PFSK-1 (cell line): ENCODE data around the gene FAM229A.

Source experiments
- FOXP2 ChIP-seq: optimal IDR thresholded peaks from 2 replicates; pipeline ENCODE3; 2011; ENCODE audit warnings: borderline replicate concordance, control low read depth, inconsistent platforms; ENCODE audit not compliant: insufficient read depth; ENCODE audit errors: extremely low read length, extremely low read depth
- POLR2AphosphoS5 ChIP-seq: IDR thresholded peaks from 2 replicates; pipeline ENCODE4 v1.6.1; 2012; ENCODE audit warnings: low read depth, mild to moderate bottlenecking, control low read depth, low read length, moderate library complexity
- TF ChIP-seq, protein P1 (sequence below), 2 experiments: IDR thresholded peaks; 2 replicates each; pipeline versions ENCODE4 v1.6.1 to v1.8.0; 2011 to 2012; ENCODE audit warnings: low read depth in 2 of 2, low read length in 2 of 2, control low read depth in 1 of 2, inconsistent platforms in 1 of 2, mild to moderate bottlenecking in 1 of 2, moderate library complexity in 1 of 2; ENCODE audit not compliant: insufficient read depth in 1 of 2

DNA sequence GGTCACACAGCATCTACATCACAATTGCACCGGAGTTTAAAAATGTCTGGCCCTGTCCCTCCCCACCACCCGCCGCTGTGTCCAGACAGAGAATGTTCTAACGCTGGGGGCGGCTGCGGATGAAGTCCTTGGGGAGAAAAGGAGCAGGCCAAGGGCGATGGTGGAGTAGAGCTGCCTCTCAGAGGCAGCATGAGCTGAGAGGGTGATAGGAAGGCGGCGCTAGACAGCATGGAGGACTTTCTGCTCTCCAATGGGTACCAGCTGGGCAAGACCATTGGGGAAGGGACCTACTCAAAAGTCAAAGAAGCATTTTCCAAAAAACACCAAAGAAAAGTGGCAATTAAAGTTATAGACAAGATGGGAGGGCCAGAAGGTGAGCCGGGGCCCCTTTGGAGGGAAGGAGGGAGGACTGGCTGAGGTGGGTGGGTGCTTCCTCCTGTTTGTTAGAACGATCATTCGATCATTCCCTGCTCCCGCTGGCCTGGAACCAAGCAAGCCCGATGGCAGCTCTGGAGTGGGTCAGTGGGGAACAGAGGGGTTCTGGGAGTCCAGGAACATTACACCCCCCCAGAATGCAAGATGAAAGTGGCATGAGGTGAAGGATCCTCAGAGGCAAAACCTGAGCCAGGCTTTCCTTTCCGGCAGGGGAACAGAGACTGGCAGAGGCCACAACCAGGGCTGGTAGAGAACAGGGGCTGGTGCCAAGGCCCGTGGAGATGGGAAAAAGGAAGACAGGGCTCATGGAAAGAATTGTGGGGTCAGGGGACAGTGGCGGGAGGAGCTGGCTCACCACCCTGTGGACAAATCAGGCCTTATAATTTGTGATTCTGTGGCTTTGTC is at the start of gene FAM229A, which contains the start of gene TSSK3:
- no peak for TF ChIP-seq FOXP2
- TF ChIP-seq, protein P1, sequence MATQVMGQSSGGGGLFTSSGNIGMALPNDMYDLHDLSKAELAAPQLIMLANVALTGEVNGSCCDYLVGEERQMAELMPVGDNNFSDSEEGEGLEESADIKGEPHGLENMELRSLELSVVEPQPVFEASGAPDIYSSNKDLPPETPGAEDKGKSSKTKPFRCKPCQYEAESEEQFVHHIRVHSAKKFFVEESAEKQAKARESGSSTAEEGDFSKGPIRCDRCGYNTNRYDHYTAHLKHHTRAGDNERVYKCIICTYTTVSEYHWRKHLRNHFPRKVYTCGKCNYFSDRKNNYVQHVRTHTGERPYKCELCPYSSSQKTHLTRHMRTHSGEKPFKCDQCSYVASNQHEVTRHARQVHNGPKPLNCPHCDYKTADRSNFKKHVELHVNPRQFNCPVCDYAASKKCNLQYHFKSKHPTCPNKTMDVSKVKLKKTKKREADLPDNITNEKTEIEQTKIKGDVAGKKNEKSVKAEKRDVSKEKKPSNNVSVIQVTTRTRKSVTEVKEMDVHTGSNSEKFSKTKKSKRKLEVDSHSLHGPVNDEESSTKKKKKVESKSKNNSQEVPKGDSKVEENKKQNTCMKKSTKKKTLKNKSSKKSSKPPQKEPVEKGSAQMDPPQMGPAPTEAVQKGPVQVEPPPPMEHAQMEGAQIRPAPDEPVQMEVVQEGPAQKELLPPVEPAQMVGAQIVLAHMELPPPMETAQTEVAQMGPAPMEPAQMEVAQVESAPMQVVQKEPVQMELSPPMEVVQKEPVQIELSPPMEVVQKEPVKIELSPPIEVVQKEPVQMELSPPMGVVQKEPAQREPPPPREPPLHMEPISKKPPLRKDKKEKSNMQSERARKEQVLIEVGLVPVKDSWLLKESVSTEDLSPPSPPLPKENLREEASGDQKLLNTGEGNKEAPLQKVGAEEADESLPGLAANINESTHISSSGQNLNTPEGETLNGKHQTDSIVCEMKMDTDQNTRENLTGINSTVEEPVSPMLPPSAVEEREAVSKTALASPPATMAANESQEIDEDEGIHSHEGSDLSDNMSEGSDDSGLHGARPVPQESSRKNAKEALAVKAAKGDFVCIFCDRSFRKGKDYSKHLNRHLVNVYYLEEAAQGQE (IDR thresholded peaks at IDR 0.05; ENCODE audit: insufficient read depth in 1 of 2, low read depth in 2 of 2, low read length in 2 of 2), result no peak
- no peak for TF ChIP-seq POLR2AphosphoS5
